Activated CD8-positive, alpha-beta memory T cell treated with anti-CD3 and anti-CD28 coated beads for 1 hour (primary cell): ENCODE measurements around the gene MAP4K5.

Experiments
- DNase-seq, 2 donors: peaks; one replicate each; pipeline ENCODE4 v3.0.0-alpha.2; 2020; ENCODE audit warnings: low read depth in 1 of 2; ENCODE audit errors: extremely low read depth in 1 of 2

MAP4K5 gene

DNA sequence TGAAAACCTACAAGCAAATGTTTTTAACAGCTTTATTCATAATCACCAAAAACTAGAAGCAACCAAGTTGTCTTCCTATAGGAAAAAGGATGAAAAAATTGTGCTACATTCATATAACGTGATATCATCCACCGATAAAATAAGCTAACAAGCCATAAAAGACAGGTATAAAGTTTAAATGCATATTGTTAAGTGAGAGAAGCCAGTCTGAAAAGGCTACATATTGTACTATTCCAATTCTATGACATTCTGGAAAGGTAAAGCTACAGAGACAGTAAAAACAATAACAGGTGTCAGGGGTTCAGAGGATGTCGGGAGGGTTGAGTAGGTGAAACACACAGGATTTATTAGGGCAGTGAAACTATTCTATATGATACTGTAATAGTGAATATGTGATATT is 158.4 kb downstream of the MAP4K5 start:
- DNase-seq = no peak

- DNase-seq = no peak
These were observed 160.8 kb downstream of the MAP4K5 start for GRCh38 chr14:50371546-50371945.
